Stomach (tissue), 4 donors: ENCODE data around the gene ZNF653.
"Not testable (repeated sequence)": the region's sequence is repeated elsewhere in the genome, so short reads cannot be mapped to it uniquely, and the experiment has no call there.

Experiments
- EP300 ChIP-seq: sonication (generic); formaldehyde crosslinking; IDR thresholded peaks from one replicate; pipeline ENCODE4 v1.6.1; 2017; ENCODE audit warnings: antibody characterized with exemption
- POLR2A ChIP-seq, 4 donors: fragments of 450-650 bp; IDR thresholded peaks; one replicate each; pipeline ENCODE4 v1.6.1; 2016; ENCODE audit warnings: antibody characterized with exemption in 4 of 4, control low read depth in 2 of 4, mild to moderate bottlenecking in 1 of 4, moderate library complexity in 1 of 4
- TF ChIP-seq, protein P1 (sequence below), 7 experiments: fragments of 450-650 bp in 4 of 7; fragments of 200-600 bp in 3 of 7; sonication (generic) in 3 of 7; IDR thresholded peaks; one replicate each; pipeline ENCODE4 v1.5.1; 2016 to 2019; ENCODE audit warnings: antibody characterized with exemption in 7 of 7, control low read depth in 2 of 7, mild to moderate bottlenecking in 1 of 7

DNA sequence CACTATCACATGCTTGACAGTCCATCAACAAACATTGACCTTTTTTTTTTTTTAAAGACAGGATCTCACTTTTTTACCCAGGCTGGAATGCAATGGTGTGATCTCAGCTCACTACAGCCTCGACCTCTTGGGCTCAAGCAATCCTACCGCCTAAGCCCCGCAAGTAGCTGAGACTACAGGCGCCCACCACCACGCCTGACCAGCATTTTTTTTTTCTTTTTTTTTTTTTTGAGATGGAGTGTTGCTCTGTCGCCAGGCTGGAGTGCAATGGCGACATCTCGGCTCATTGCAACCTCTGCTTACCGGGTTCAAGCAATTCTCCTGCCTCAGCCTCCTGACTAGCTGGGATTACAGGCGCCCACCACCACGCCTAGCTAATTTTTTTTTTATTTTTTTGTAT is 46.7 kb downstream of the ZNF653 start:
- TF ChIP-seq, protein P1, sequence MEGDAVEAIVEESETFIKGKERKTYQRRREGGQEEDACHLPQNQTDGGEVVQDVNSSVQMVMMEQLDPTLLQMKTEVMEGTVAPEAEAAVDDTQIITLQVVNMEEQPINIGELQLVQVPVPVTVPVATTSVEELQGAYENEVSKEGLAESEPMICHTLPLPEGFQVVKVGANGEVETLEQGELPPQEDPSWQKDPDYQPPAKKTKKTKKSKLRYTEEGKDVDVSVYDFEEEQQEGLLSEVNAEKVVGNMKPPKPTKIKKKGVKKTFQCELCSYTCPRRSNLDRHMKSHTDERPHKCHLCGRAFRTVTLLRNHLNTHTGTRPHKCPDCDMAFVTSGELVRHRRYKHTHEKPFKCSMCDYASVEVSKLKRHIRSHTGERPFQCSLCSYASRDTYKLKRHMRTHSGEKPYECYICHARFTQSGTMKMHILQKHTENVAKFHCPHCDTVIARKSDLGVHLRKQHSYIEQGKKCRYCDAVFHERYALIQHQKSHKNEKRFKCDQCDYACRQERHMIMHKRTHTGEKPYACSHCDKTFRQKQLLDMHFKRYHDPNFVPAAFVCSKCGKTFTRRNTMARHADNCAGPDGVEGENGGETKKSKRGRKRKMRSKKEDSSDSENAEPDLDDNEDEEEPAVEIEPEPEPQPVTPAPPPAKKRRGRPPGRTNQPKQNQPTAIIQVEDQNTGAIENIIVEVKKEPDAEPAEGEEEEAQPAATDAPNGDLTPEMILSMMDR (IDR thresholded peaks at IDR 0.05): not testable (repeated sequence)
- not testable (repeated sequence) for TF ChIP-seq POLR2A (IDR thresholded peaks at IDR 0.05); EP300
